Endothelial cell (in vitro differentiated cells): ENCODE data around the gene RGS5. TPM values are rescaled to one million over a fixed set of nuclear protein-coding genes. Genes with fewer than 3 reads are reported as not detected.

Source experiments
- DNase-seq: peaks from one replicate; pipeline ENCODE4 v3.0.0; 2021; ENCODE audit warnings: low spot score
- H3K27ac Mint-ChIP-seq: one replicate; pipeline ENCODE4 v1.8.0; 2021; ENCODE audit warnings: mixed read lengths, inconsistent platforms; ENCODE audit not compliant: unreplicated experiment
- H3K27me3 Mint-ChIP-seq: one replicate; pipeline ENCODE4 v1.8.0; 2021; ENCODE audit warnings: mild to moderate bottlenecking, moderate library complexity, mixed read lengths, inconsistent platforms; ENCODE audit not compliant: unreplicated experiment
- H3K36me3 Mint-ChIP-seq: one replicate; pipeline ENCODE4 v1.8.0; 2021; ENCODE audit warnings: mild to moderate bottlenecking, low read depth, mixed read lengths, inconsistent platforms; ENCODE audit not compliant: unreplicated experiment
- H3K4me1 Mint-ChIP-seq: one replicate; pipeline ENCODE4 v1.8.0; 2021; ENCODE audit warnings: mild to moderate bottlenecking, mixed read lengths, inconsistent platforms; ENCODE audit not compliant: unreplicated experiment
- H3K4me3 Mint-ChIP-seq: one replicate; pipeline ENCODE4 v1.8.0; 2021; ENCODE audit warnings: mild to moderate bottlenecking, mixed read lengths, inconsistent platforms; ENCODE audit not compliant: unreplicated experiment
- H3K9me3 Mint-ChIP-seq: one replicate; pipeline ENCODE4 v1.8.0; 2021; ENCODE audit warnings: mixed read lengths, inconsistent platforms; ENCODE audit not compliant: unreplicated experiment
- total RNA-seq: library from RNA; stranded (reverse); fragmentation: NEBNext Ultra II Directional; extraction: Animal tissue kit (Norgen Biotek cat#: 25700); gene quantifications from one replicate; pipeline ENCODE4 v1.2.1, GENCODE V29; 2021; ENCODE audit not compliant: unreplicated experiment
- TF ChIP-seq, protein P1 (sequence below): fragments of 200-600 bp; sonication (generic); IDR thresholded peaks from one replicate; pipeline ENCODE4 v1.5.0; 2021; ENCODE audit warnings: antibody characterized with exemption; ENCODE audit not compliant: unreplicated experiment

RGS5 gene
- total RNA-seq, 1 donor from 2014 or later, result 581 TPM

DNA sequence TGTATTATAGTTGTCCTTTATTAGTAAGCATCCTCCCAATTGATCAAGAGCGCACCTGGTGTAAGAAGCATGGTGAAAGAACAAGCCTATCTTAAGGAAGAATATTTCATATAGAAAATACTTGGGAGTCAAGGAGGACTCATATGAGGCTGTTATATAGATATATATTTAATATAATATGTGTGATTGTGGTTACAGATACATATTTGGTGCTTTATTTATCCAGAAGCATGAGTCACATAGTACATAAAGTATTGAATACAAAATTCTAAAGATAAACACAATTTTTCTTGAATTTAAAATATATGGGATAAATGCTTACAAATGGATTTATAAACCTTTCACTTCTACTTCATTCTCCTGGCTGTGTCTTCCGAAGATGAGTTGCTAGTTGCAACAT lies 60.6 kb downstream of the RGS5 start:
- no peak for DNase-seq
- Mint-ChIP-seq H3K4me1 (peaks cover 4% of the 10 kb centered on the region), H3K27ac (no peak overlapping the region), H3K9me3 (no peaks in the 10 kb centered on the region), H3K36me3 (peaks cover 8% of the 10 kb centered on the region), H3K27me3 (peaks cover 1% of the 10 kb centered on the region), H3K4me3 (no peak overlapping the region)
- TF ChIP-seq, protein P1, sequence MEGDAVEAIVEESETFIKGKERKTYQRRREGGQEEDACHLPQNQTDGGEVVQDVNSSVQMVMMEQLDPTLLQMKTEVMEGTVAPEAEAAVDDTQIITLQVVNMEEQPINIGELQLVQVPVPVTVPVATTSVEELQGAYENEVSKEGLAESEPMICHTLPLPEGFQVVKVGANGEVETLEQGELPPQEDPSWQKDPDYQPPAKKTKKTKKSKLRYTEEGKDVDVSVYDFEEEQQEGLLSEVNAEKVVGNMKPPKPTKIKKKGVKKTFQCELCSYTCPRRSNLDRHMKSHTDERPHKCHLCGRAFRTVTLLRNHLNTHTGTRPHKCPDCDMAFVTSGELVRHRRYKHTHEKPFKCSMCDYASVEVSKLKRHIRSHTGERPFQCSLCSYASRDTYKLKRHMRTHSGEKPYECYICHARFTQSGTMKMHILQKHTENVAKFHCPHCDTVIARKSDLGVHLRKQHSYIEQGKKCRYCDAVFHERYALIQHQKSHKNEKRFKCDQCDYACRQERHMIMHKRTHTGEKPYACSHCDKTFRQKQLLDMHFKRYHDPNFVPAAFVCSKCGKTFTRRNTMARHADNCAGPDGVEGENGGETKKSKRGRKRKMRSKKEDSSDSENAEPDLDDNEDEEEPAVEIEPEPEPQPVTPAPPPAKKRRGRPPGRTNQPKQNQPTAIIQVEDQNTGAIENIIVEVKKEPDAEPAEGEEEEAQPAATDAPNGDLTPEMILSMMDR, result no peak

DNA sequence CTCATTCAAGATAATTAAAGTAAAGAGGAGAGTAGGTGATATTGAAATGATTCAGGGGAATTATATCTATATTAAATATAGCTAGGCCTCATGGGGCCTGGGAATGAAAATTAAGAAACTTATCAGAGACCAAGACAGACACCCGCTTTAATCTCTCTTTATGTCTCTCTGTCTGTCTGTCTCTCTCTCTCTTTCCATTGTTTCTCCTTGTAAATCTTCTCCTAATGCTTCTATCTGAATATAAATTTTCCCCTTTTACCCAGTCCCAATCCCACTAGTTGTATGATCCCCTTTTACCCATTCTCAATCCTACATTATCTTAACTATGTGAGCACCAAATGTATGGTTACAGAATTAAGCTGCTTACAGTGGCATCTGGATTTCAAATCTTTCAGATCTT lies 61.2 kb downstream of the RGS5 start:
- H3K27me3 Mint-ChIP-seq, result peaks cover 1% of the 10 kb centered on the region
- no peak overlapping the region for H3K27ac Mint-ChIP-seq
- H3K9me3 Mint-ChIP-seq, result no peaks in the 10 kb centered on the region
- H3K4me1 Mint-ChIP-seq, result peaks cover 4% of the 10 kb centered on the region
- H3K36me3 Mint-ChIP-seq, result peaks cover 4% of the 10 kb centered on the region
- TF ChIP-seq, protein P1, result no peak
- H3K4me3 Mint-ChIP-seq, result no peak overlapping the region
- DNase-seq, result no peak

DNA sequence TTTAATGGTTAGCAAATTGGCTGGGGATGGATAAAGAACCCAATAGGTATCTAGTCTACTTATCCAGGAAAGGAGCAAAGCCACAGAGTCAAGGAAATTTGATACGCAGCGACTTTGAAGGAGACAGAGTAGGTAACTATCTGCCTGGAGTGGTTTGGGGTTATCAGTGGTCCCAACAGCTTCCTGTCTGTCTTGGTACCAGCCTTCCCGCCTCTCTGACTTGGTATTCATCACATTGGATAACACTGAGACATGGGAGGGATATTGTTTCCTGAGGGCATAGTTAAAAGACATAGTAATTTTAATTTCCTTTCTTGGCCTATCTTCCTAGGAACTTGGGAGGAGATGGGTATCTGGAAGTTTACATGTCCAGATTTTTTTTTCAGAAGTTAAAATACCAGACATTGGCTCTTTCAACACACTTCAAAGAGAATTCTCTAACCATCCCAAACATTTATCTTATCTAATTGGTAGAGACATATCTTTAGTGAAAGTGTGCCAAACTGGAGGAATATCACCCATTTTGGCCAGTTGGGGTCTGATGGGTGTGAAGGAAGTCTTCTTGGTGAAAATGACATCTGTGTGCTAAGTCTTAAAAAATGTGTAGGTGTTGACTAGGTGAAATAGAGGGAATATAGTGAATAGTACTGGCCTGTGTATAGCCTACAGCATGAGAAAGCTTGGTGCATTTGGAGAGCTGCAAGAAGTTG lies 65.0 kb downstream of the RGS5 start:
- peaks cover 3% of the 10 kb centered on the region for H3K27me3 Mint-ChIP-seq
- TF ChIP-seq, protein P1, result no peak
- H3K36me3 Mint-ChIP-seq, result no peaks in the 10 kb centered on the region
- no peak overlapping the region for H3K4me3 Mint-ChIP-seq
- no peak for DNase-seq
- H3K9me3 Mint-ChIP-seq, result no peaks in the 10 kb centered on the region
- H3K4me1 Mint-ChIP-seq, result peaks cover 4% of the 10 kb centered on the region
- H3K27ac Mint-ChIP-seq, result no peak overlapping the region

DNA sequence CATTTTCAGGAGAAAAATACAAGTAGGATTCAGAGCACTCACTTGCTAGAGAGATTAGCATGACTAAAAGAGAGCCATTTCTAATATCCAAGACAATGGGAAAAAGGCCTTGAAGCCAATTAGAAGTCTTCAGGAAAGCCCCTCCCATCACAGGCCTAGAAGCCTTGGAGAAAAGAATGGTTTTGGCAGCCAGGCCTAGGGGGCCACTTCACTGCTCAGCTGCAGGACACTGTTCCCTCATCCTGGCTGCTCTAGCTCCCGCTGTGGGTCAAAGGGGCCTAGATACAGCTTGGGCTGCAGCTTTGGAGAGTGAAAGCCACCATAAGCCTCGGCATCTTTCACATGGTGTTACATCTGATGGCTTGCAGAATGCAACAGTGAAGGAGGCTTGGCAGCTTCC lies 70.7 kb downstream of the RGS5 start:
- TF ChIP-seq, protein P1, result no peak
- Mint-ChIP-seq H3K4me3 (no peak overlapping the region), H3K27me3 (peaks cover 2% of the 10 kb centered on the region), H3K36me3 (no peaks in the 10 kb centered on the region), H3K9me3 (no peaks in the 10 kb centered on the region), H3K4me1 (no peaks in the 10 kb centered on the region), H3K27ac (no peak overlapping the region)
- DNase-seq, result no peak

DNA sequence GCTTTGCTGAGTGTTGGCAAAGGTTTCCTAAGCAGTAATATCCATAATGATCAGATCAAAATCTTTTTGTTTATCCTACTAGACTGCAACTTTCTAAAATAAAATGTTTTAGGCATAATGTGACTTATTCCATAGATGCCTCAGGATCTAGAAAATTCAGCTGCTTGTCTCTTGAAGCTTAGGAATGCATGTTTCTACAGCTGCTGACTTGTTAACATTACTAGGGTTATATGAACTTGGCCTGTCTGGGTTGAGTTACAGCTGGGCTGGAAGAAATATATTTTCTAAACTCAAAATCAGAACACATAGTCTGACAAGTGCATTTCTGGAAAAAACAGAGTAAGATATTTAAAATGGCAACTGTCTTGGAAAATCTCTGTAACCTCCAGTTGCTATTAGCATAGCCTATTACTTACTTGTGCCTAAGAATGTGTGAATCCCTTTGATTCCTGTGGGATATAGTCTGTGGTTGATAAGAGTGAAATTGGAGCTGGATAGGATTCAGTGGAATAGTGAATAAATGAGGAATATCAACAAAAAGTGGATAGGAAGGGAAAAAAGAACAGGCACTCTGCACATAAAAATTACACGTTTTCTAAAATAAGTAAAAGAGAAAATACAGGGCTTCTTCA lies 72.4 kb downstream of the RGS5 start:
- H3K4me1 Mint-ChIP-seq, result no peaks in the 10 kb centered on the region
- H3K9me3 Mint-ChIP-seq, result no peaks in the 10 kb centered on the region
- DNase-seq, result no peak
- no peak overlapping the region for H3K27ac Mint-ChIP-seq
- no peaks in the 10 kb centered on the region for H3K36me3 Mint-ChIP-seq
- no peak overlapping the region for H3K4me3 Mint-ChIP-seq
- H3K27me3 Mint-ChIP-seq, result no peaks in the 10 kb centered on the region
- TF ChIP-seq, protein P1, result no peak
